HepG2 (cell line): ENCODE measurements around the gene AK9. TPM values are rescaled to one million over a fixed set of nuclear protein-coding genes. Genes with fewer than 3 reads are reported as not detected.

ENCODE experiments used
- ATAC-seq: fragments of 200-7000 bp; cut with Tn5 transposase; 3 replicates; pipeline ENCODE4 v1.9.1; 2020; ENCODE audit warnings: mild to moderate bottlenecking, moderate library complexity
- BruUV-seq: library from RNA; stranded (reverse); fragments of 400-500 nt; replicated peaks from 2 replicates; lab custom pipeline; 2021; lab: Mats Ljungman, UMichigan
- CTCF ChIA-PET: fragments of 300-600 bp; formaldehyde crosslinking; extraction: SDS; loops from one replicate; lab custom pipeline; 2021; ENCODE audit warnings: low total read pairs, inconsistent platforms, low intra/inter-chr PET ratio; lab: Yijun Ruan, JAX
- POLR2A ChIA-PET: fragments of 350-600 bp; sonication (Branson Sonifier 250); formaldehyde crosslinking; loops from one replicate; lab custom pipeline; 2020; ENCODE audit warnings: antibody characterized with exemption, inconsistent platforms; lab: Yijun Ruan, JAX
- DNase-seq: peaks from one replicate; pipeline ENCODE4 v3.0.0-alpha.2; 2015; ENCODE audit warnings: low spot score
- FAIRE-seq: peaks from 3 replicates; lab custom pipeline; 2011; peaks lifted over from hg19 to GRCh38; lab: Jason Lieb, UNC
- H2AFZ ChIP-seq: one replicate; pipeline ENCODE4 v1.6.1; 2011; ENCODE audit warnings: low read length, inconsistent platforms
- H3K27ac ChIP-seq: fragments of 300-600 bp; 3 replicates; pipeline ENCODE4 v1.8.0; 2011; ENCODE audit warnings: mixed run types, mild to moderate bottlenecking, mixed read lengths, low read length, inconsistent platforms; ENCODE audit not compliant: insufficient read depth; ENCODE audit errors: extremely low read length
- H3K27me3 ChIP-seq, 2 experiments: fragments of 200-600 bp in 1 of 2; 2 replicates in 1 of 2; 3 replicates in 1 of 2; pipeline versions ENCODE4 v1.6.0 to v1.8.0; 2011; ENCODE audit warnings: low read length in 2 of 2, mild to moderate bottlenecking in 2 of 2, moderate library complexity in 2 of 2, inconsistent platforms in 1 of 2; ENCODE audit not compliant: insufficient read depth in 2 of 2, control insufficient read depth in 1 of 2
- H3K36me3 ChIP-seq, 2 experiments: fragments of 200-600 bp in 1 of 2; replicated peaks in 1 of 2; 2 replicates in 1 of 2; 3 replicates in 1 of 2; pipeline versions ENCODE4 v1.5.1 to v1.8.0; 2011; ENCODE audit warnings: low read length in 2 of 2, inconsistent platforms in 1 of 2; ENCODE audit not compliant: insufficient read depth in 2 of 2, control insufficient read depth in 1 of 2
- H3K4me1 ChIP-seq: 2 replicates; pipeline ENCODE4 v1.5.1; 2012; ENCODE audit warnings: low read length, inconsistent platforms; ENCODE audit not compliant: insufficient read depth
- H3K4me2 ChIP-seq: 2 replicates; pipeline ENCODE4 v1.6.0; 2011; ENCODE audit warnings: low read depth, low read length, inconsistent platforms
- H3K4me3 ChIP-seq, 3 experiments: fragments of 200-600 bp in 1 of 3; sonication (generic), shearing (Covaris generic) in 1 of 3; replicated peaks in 1 of 3; 2 replicates each; pipeline ENCODE4 v1.5.1; 2011 to 2016; ENCODE audit warnings: low read length in 3 of 3, inconsistent platforms in 2 of 3, low read depth in 2 of 3, mild to moderate bottlenecking in 2 of 3, control low read depth in 1 of 3, mixed read lengths in 1 of 3; ENCODE audit not compliant: insufficient read depth in 1 of 3
- H3K79me2 ChIP-seq: one replicate; pipeline ENCODE4 v1.6.1; 2011; ENCODE audit warnings: low read length, inconsistent platforms; ENCODE audit not compliant: insufficient read depth
- H3K9ac ChIP-seq: 2 replicates; pipeline ENCODE4 v1.6.0; 2011; ENCODE audit warnings: mild to moderate bottlenecking, low read depth, low read length, inconsistent platforms; ENCODE audit not compliant: insufficient read depth
- H3K9me3 ChIP-seq: 2 replicates; pipeline ENCODE4 v1.5.1; 2012; ENCODE audit warnings: mild to moderate bottlenecking, low read length
- H4K20me1 ChIP-seq: 2 replicates; pipeline ENCODE4 v1.6.0; 2011; ENCODE audit warnings: inconsistent platforms, mild to moderate bottlenecking, low read length, moderate library complexity; ENCODE audit not compliant: insufficient read depth
- MEIS1 ChIP-seq: sonication (generic); formaldehyde crosslinking; IDR thresholded peaks from 2 replicates; pipeline ENCODE4 v1.9.0; 2021; ENCODE audit warnings: mild to moderate bottlenecking, missing genetic modification reagents, moderate library complexity, borderline replicate concordance
- NFKB2 ChIP-seq: sonication (generic); formaldehyde crosslinking; IDR thresholded peaks from 2 replicates; pipeline ENCODE4 v1.4.0; 2020; ENCODE audit warnings: missing genetic modification reagents, borderline replicate concordance
- RXRB ChIP-seq: IDR thresholded peaks from 2 replicates; pipeline ENCODE4 v1.6.1; 2016; ENCODE audit warnings: borderline replicate concordance, missing genetic modification reagents, missing compliant biosample characterization
- SRF ChIP-seq: IDR thresholded peaks from 2 replicates; pipeline ENCODE4 v1.6.1; 2011; ENCODE audit warnings: mild to moderate bottlenecking, low read depth, low read length, moderate library complexity
- STAT5B ChIP-seq: sonication (generic); formaldehyde crosslinking; IDR thresholded peaks from 2 replicates; pipeline ENCODE4 v1.4.0; 2020; ENCODE audit warnings: missing genetic modification reagents
- UBTF ChIP-seq: sonication (generic); formaldehyde crosslinking; IDR thresholded peaks from 2 replicates; pipeline ENCODE4 v1.4.0; 2020; ENCODE audit warnings: mild to moderate bottlenecking, missing genetic modification reagents
- ZMYM4 ChIP-seq: sonication (generic); formaldehyde crosslinking; IDR thresholded peaks from 2 replicates; pipeline ENCODE4 v1.8.1; 2023; ENCODE audit warnings: mild to moderate bottlenecking, missing genetic modification reagents
- ZNF280B ChIP-seq: sonication (generic); formaldehyde crosslinking; IDR thresholded peaks from 2 replicates; pipeline ENCODE4 v1.5.0; 2020; ENCODE audit warnings: missing genetic modification reagents, mild to moderate bottlenecking, borderline replicate concordance
- ZNF484 ChIP-seq: sonication (generic); formaldehyde crosslinking; IDR thresholded peaks from 2 replicates; pipeline ENCODE4 v1.5.1; 2020; ENCODE audit warnings: mild to moderate bottlenecking, low read depth, missing genetic modification reagents, borderline replicate concordance
- ZNF629 ChIP-seq: sonication (generic); formaldehyde crosslinking; conservative IDR thresholded peaks from 2 replicates; pipeline ENCODE4 v1.5.0; 2020; ENCODE audit warnings: missing genetic modification reagents
- ZNF644 ChIP-seq: IDR thresholded peaks from 2 replicates; pipeline ENCODE4 v1.6.1; 2016; ENCODE audit warnings: low read depth
- ZNF670 ChIP-seq: sonication (generic); formaldehyde crosslinking; IDR thresholded peaks from 2 replicates; pipeline ENCODE4 v1.8.0; 2022; ENCODE audit warnings: mild to moderate bottlenecking, missing genetic modification reagents, borderline replicate concordance
- ZNF737 ChIP-seq: sonication (generic); formaldehyde crosslinking; IDR thresholded peaks from 2 replicates; pipeline ENCODE4 v1.5.0; 2020; ENCODE audit warnings: missing genetic modification reagents, mild to moderate bottlenecking, borderline replicate concordance
- ZNF816 ChIP-seq: sonication (generic); formaldehyde crosslinking; IDR thresholded peaks from 2 replicates; pipeline ENCODE4 v1.8.0; 2022; ENCODE audit warnings: missing genetic modification reagents, mild to moderate bottlenecking, borderline replicate concordance
- ZXDC ChIP-seq: sonication (generic); formaldehyde crosslinking; IDR thresholded peaks from 2 replicates; pipeline ENCODE4 v1.5.0; 2020; ENCODE audit warnings: mild to moderate bottlenecking, missing genetic modification reagents
- WGBS: methylation state at CpG from one replicate; pipeline ENCODE4 v1.1.6; 2017; ENCODE audit warnings: low lambda C conversion rate; 5-methylcytosine and 5-hydroxymethylcytosine counted together
- in situ Hi-C: cut with HindIII; loops from 2 replicates; pipeline ENCODE4 v1.10.0; 2017; ENCODE audit warnings: low pct_unique_long_range_greater_than_20kb; ENCODE audit not compliant: extremely low pct_ligation_motif_present
- intact Hi-C: fragments of 100-400 bp; cut with micrococcal nuclease; formaldehyde crosslinking; loops from one replicate; pipeline ENCODE4 v1.10.0; 2022; ENCODE audit not compliant: unreplicated experiment
- polyA plus RNA-seq, 8 experiments: library from polyadenylated mRNA; depleted of rRNA in 3 of 8; stranded (reverse) in 7 of 8; unstranded in 1 of 8; fragments of >200 nt; fragmentation: Illumina TruSeq in 4 of 8; extraction: Trizol in 4 of 8; gene quantifications; 2 replicates each; pipeline versions ENCODE4 v1.2.1 to v1.2.3, GENCODE V29; 2011 to 2016; ENCODE audit warnings: low read depth in 4 of 8, missing spikeins in 1 of 8, mixed read lengths in 1 of 8; ENCODE audit not compliant: insufficient read depth in 1 of 8
- total RNA-seq, 5 experiments: library from RNA; depleted of rRNA; stranded (reverse); fragments of >200 nt; fragmentation: Illumina TruSeq; extraction: Trizol; gene quantifications; 2 replicates each; pipeline ENCODE4 v1.2.3, GENCODE V29; 2016; ENCODE audit warnings: low read depth in 1 of 5

The AK9 gene
- total and polyA plus RNA-seq, 2 of the 13 experiments (the other 11 are each of a cell fraction or from before 2014, with no cell fraction given), result 3.2 to 4.8 TPM

- TF ChIP-seq NFKB2 (CRISPR knock-in tag) (no peak), MEIS1 (CRISPR knock-in tag) (no peak), ZNF484 (CRISPR knock-in tag) (no peak), ZMYM4 (CRISPR knock-in tag) (0 out of 2 replicates have a peak, but pooled peaks have one; percentile 45), ZNF280B (CRISPR knock-in tag) (no peak)
Measured at GRCh38 chr6:109705258-109705657, 14.3 kb upstream of the AK9 start (continued).

GRCh38 chr6:109702791-109703190 is 11.8 kb upstream of the AK9 start:
- ATAC-seq, result no peak
- no peak overlapping the region for H3K4me2 ChIP-seq
- TF ChIP-seq ZNF816 (CRISPR knock-in tag), result no peak
- TF ChIP-seq ZXDC (CRISPR knock-in tag), result no peak
- no peak for TF ChIP-seq RXRB (CRISPR knock-in tag)
- no peak for TF ChIP-seq STAT5B
- TF ChIP-seq ZNF629 (CRISPR knock-in tag), result no peak
- TF ChIP-seq ZNF737 (CRISPR knock-in tag), result no peak
- no peak for TF ChIP-seq ZNF670 (CRISPR knock-in tag)
- no peak for TF ChIP-seq ZNF644 (CRISPR knock-in tag)
- no peak for TF ChIP-seq UBTF (CRISPR knock-in tag)
- no peak for TF ChIP-seq SRF

More at GRCh38 chr6:109702791-109703190, 11.8 kb upstream of the AK9 start:
- no peaks in the 10 kb centered on the region for H3K27me3 ChIP-seq
- no peaks in the 10 kb centered on the region for H4K20me1 ChIP-seq
- FAIRE-seq, result no peak
- no peak overlapping the region for H3K9ac ChIP-seq
- no peaks in the 10 kb centered on the region for H3K36me3 ChIP-seq
- in situ Hi-C loops (loop anchor here (5.0 to 10.0 kb wide), 2 partner anchors 350 to 692 kb away; no protein-coding TSS in a partner anchor), intact Hi-C loops (no loop called here)
- H3K4me1 ChIP-seq, result no peaks in the 10 kb centered on the region
- H3K27ac ChIP-seq, result no peak overlapping the region
- no TSS peak for BruUV-seq
- no peaks in the 10 kb centered on the region for H3K79me2 ChIP-seq
- ChIA-PET POLR2A (no interaction called here), CTCF (interaction anchor here (7.1 kb wide), 1 partner anchor 336 kb away, joined by 113 read pairs; no protein-coding TSS in a partner anchor)
- no peak overlapping the region for H3K4me3 ChIP-seq
- no peak for DNase-seq
- H2AFZ ChIP-seq, result no peak overlapping the region
- 64% methylated on average over 4 of the region's 4 CpGs for WGBS
- no peaks in the 10 kb centered on the region for H3K9me3 ChIP-seq
